ENCODE measurements around the gene GTF3C5. TPM values are rescaled to one million over a fixed set of nuclear protein-coding genes. Genes with fewer than 3 reads are reported as not detected.
"Not testable (repeated sequence)": the region's sequence is repeated elsewhere in the genome, so short reads cannot be mapped to it uniquely, and the experiment has no call there.

GTF3C5 gene
- total RNA-seq, 2 experiments from 2014 or later = 89.3 to 95.7 TPM

GRCh38 chr9:133075925-133076630, 45.3 kb downstream of the GTF3C5 start:
- ATAC-seq = no peak
- no peak for DNase-seq
- Mint-ChIP-seq H3K27ac (no peak overlapping the region), H3K9me3 (ENCODE audit: insufficient read depth) (no peaks in the 10 kb centered on the region), H3K4me1 (ENCODE audit: low read depth) (no peaks in the 10 kb centered on the region), H3K27me3 (ENCODE audit: low read depth) (peaks cover 18% of the 10 kb centered on the region), H3K4me3 (no peak overlapping the region), H3K36me3 (ENCODE audit: low read depth) (peaks cover 3% of the 10 kb centered on the region)
- ChIA-PET CTCF (interaction anchor here (1.0 to 1.6 kb wide), 6 partner anchors 28 to 71 kb away, joined by 3 to 6 read pairs (median 4); no protein-coding TSS in a partner anchor), POLR2A (no interaction called here)

- Mint-ChIP-seq H3K9me3 (ENCODE audit: insufficient read depth) (no peaks in the 10 kb centered on the region), H3K36me3 (ENCODE audit: low read depth) (peaks cover 3% of the 10 kb centered on the region), H3K27me3 (ENCODE audit: low read depth) (peaks cover 18% of the 10 kb centered on the region), H3K4me1 (ENCODE audit: low read depth) (no peaks in the 10 kb centered on the region), H3K4me3 (no peak overlapping the region), H3K27ac (no peak overlapping the region)
- POLR2A ChIA-PET = no interaction called here
- CTCF ChIA-PET = interaction anchor here (0.8 to 1.6 kb wide), 5 partner anchors 28 to 71 kb away, joined by 3 to 6 read pairs (median 4); partner anchors contain the start of gene GTF3C5
- DNase-seq (no peak), ATAC-seq (no peak)
Measured at GRCh38 chr9:133076691-133077090, 45.9 kb downstream of the GTF3C5 start.

- Mint-ChIP-seq H3K9me3 (ENCODE audit: insufficient read depth) (no peaks in the 10 kb centered on the region), H3K4me1 (ENCODE audit: low read depth) (no peaks in the 10 kb centered on the region), H3K4me3 (no peak overlapping the region), H3K27me3 (ENCODE audit: low read depth) (peaks cover 18% of the 10 kb centered on the region), H3K36me3 (ENCODE audit: low read depth) (no peaks in the 10 kb centered on the region), H3K27ac (no peak overlapping the region)
- DNase-seq (no peak), ATAC-seq (no peak)
- ChIA-PET POLR2A (no interaction called here), CTCF (interaction anchor here (1.0 to 1.4 kb wide), 3 partner anchors 56 to 107 kb away, joined by 3 to 5 read pairs (median 4); no protein-coding TSS in a partner anchor)
Measured at GRCh38 chr9:133078486-133078885, 47.7 kb downstream of the GTF3C5 start.

- POLR2A ChIA-PET = no interaction called here
- H3K9me3 Mint-ChIP-seq (ENCODE audit: insufficient read depth) = no peaks in the 10 kb centered on the region
- CTCF ChIA-PET = interaction anchor here (0.6 to 1.6 kb wide), 6 partner anchors 16 to 64 kb away, joined by 3 to 5 read pairs (median 3); no protein-coding TSS in a partner anchor
- DNase-seq (no peak), ATAC-seq (no peak)
- H3K4me3 Mint-ChIP-seq = no peak overlapping the region
- peaks cover 18% of the 10 kb centered on the region for H3K27me3 Mint-ChIP-seq (ENCODE audit: low read depth)
- no peak overlapping the region for H3K27ac Mint-ChIP-seq
- no peaks in the 10 kb centered on the region for H3K4me1 Mint-ChIP-seq (ENCODE audit: low read depth)
- H3K36me3 Mint-ChIP-seq (ENCODE audit: low read depth) = no peaks in the 10 kb centered on the region
Measured at GRCh38 chr9:133080161-133080560, 49.4 kb downstream of the GTF3C5 start.

- H3K36me3 Mint-ChIP-seq (ENCODE audit: low read depth); ATAC-seq; H3K27ac Mint-ChIP-seq; H3K4me1 Mint-ChIP-seq (ENCODE audit: low read depth); POLR2A ChIA-PET; H3K9me3 Mint-ChIP-seq (ENCODE audit: insufficient read depth); H3K4me3 Mint-ChIP-seq; DNase-seq: not testable (repeated sequence)
- H3K27me3 Mint-ChIP-seq (ENCODE audit: low read depth) = peaks cover 14% of the 10 kb centered on the region
- CTCF ChIA-PET = interaction anchor here (0.6 to 1.6 kb wide), 5 partner anchors 17 to 63 kb away, joined by 3 to 5 read pairs (median 3); no protein-coding TSS in a partner anchor
Measured at GRCh38 chr9:133080786-133081779, 50.3 kb downstream of the GTF3C5 start.

GRCh38 chr9:133081957-133082644, 51.3 kb downstream of the GTF3C5 start:
- DNase-seq; H3K27ac Mint-ChIP-seq; H3K9me3 Mint-ChIP-seq (ENCODE audit: insufficient read depth); POLR2A ChIA-PET; H3K4me3 Mint-ChIP-seq; H3K4me1 Mint-ChIP-seq (ENCODE audit: low read depth); ATAC-seq; CTCF ChIA-PET; H3K36me3 Mint-ChIP-seq (ENCODE audit: low read depth): not testable (repeated sequence)
- H3K27me3 Mint-ChIP-seq (ENCODE audit: low read depth) = peaks cover 14% of the 10 kb centered on the region

- H3K27me3 Mint-ChIP-seq (ENCODE audit: low read depth) = peaks cover 14% of the 10 kb centered on the region
- POLR2A ChIA-PET; H3K27ac Mint-ChIP-seq; H3K9me3 Mint-ChIP-seq (ENCODE audit: insufficient read depth); H3K36me3 Mint-ChIP-seq (ENCODE audit: low read depth); DNase-seq; CTCF ChIA-PET; ATAC-seq; H3K4me3 Mint-ChIP-seq; H3K4me1 Mint-ChIP-seq (ENCODE audit: low read depth): not testable (repeated sequence)
Measured at GRCh38 chr9:133083688-133084087, 52.9 kb downstream of the GTF3C5 start.

- H3K9me3 Mint-ChIP-seq (ENCODE audit: insufficient read depth); DNase-seq; H3K4me1 Mint-ChIP-seq (ENCODE audit: low read depth); H3K36me3 Mint-ChIP-seq (ENCODE audit: low read depth); H3K4me3 Mint-ChIP-seq; H3K27me3 Mint-ChIP-seq (ENCODE audit: low read depth); ATAC-seq; POLR2A ChIA-PET; CTCF ChIA-PET; H3K27ac Mint-ChIP-seq: not testable (repeated sequence)
Measured at GRCh38 chr9:133086212-133086860, 55.5 kb downstream of the GTF3C5 start.

GRCh38 chr9:133086894-133087293, 56.1 kb downstream of the GTF3C5 start:
- Mint-ChIP-seq H3K27ac (no peak overlapping the region), H3K9me3 (ENCODE audit: insufficient read depth) (no peaks in the 10 kb centered on the region), H3K4me3 (no peak overlapping the region), H3K4me1 (ENCODE audit: low read depth) (peaks cover 2% of the 10 kb centered on the region), H3K27me3 (ENCODE audit: low read depth) (no peaks in the 10 kb centered on the region), H3K36me3 (ENCODE audit: low read depth) (no peaks in the 10 kb centered on the region)
- CTCF ChIA-PET = no interaction called here
- no peak for ATAC-seq
- POLR2A ChIA-PET = no interaction called here
- no peak for DNase-seq

- H3K4me3 Mint-ChIP-seq = no peak overlapping the region
- no peak overlapping the region for H3K27ac Mint-ChIP-seq
- peaks cover 2% of the 10 kb centered on the region for H3K4me1 Mint-ChIP-seq (ENCODE audit: low read depth)
- POLR2A ChIA-PET = no interaction called here
- no peaks in the 10 kb centered on the region for H3K36me3 Mint-ChIP-seq (ENCODE audit: low read depth)
- CTCF ChIA-PET = no interaction called here
- H3K27me3 Mint-ChIP-seq (ENCODE audit: low read depth) = no peaks in the 10 kb centered on the region
- H3K9me3 Mint-ChIP-seq (ENCODE audit: insufficient read depth) = no peaks in the 10 kb centered on the region
- DNase-seq (no peak), ATAC-seq (no peak)
Measured at GRCh38 chr9:133087429-133088145, 56.8 kb downstream of the GTF3C5 start.
